ENCODE measurements around the gene LRRC37A. TPM values are rescaled to one million over a fixed set of nuclear protein-coding genes. Genes with fewer than 3 reads are reported as not detected.
"Not testable (repeated sequence)": the region's sequence is repeated elsewhere in the genome, so short reads cannot be mapped to it uniquely, and the experiment has no call there.

The LRRC37A gene
- total RNA-seq, 1 experiment from 2014 or later: 2.9 TPM

DNA sequence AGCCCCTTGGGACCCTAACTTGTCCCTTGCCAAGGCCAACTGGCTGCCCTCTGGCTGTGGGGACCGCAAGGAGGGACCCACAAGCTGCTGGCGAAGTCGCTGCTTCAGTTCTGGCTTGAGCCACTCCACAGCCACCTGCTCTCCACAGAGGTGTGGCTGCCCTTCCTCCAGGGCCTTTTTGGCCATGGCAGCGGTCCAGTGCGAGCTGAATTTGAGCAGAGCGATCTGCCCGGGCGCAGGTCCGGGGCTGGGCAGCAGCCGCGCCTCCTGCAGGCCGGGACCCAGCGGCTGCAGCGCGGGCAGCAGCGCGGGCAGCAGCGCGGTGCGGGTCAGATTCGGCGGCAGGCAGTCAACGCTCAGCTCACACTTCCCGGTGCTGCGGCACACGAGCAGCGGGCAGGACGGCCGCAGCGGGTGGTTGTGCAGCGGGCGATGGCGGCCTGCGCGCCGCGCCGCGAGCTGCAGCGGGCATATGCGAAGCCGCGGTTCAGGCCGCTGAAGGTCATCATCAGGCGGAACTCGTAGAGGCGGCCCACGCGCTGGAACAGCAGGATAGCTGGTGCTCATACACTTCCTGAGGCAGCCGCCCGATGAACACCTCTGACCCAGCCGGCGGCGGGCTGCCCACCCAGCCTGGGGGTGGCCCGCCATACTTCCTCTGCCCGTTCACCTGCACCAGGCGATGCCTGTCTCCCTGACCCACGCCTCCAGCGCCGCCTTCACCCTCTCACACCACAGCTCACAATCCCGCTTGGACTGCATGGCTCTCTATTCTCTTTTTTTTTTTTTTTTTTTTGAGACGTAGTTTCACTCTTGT is 34.9 kb upstream of the LRRC37A start:
- peak overlapping the region; percentile 77 for H3K4me3 Mint-ChIP-seq (ENCODE audit: unreplicated experiment)
- H3K4me1 Mint-ChIP-seq (ENCODE audit: low read depth, unreplicated experiment); POLR2A ChIA-PET; H3K27me3 ChIP-seq (replicated peaks; ENCODE audit: control insufficient read depth, insufficient read depth, low read length); H3K36me3 ChIP-seq (ENCODE audit: control insufficient read depth, insufficient read depth, low read length); H3K27me3 Mint-ChIP-seq (ENCODE audit: insufficient read depth, unreplicated experiment); H3K4me1 ChIP-seq; H3K9me3 Mint-ChIP-seq (ENCODE audit: unreplicated experiment); H3K9me3 ChIP-seq; H3K36me3 Mint-ChIP-seq (ENCODE audit: insufficient read depth, unreplicated experiment); BruUV-seq (replicated peaks): not testable (repeated sequence)
- CTCF ChIA-PET: interaction anchor here (0.7 to 1.5 kb wide), 3 partner anchors 58 to 674 kb away, joined by 3 to 7 read pairs (median 6); partner anchors contain the start of gene KANSL1
- DNase-seq: peak in 1 of 2 experiments; percentile 53
- peak overlapping the region; percentile 26 for H3K27ac Mint-ChIP-seq (ENCODE audit: unreplicated experiment)
- peak overlapping the region; percentile 32 for H3K4me3 ChIP-seq (ENCODE audit: low read depth, low read length)
- intact Hi-C loops (cut with micrococcal nuclease; ENCODE audit: unreplicated experiment): loop anchor here (5.0 to 10.0 kb wide), 2 partner anchors 255 to 673 kb away; no protein-coding TSS in a partner anchor
- TF ChIP-seq CTCF (IDR thresholded peaks at IDR 0.05; ENCODE audit: insufficient read depth in 1 of 2, low read depth in 1 of 2, low read length in 1 of 2, severe bottlenecking in 1 of 2, unreplicated experiment in 1 of 2): peak in 1 of 2 experiments; percentile 9

- Mint-ChIP-seq H3K9me3 (ENCODE audit: unreplicated experiment) (no peaks in the 10 kb centered on the region), H3K4me3 (ENCODE audit: unreplicated experiment) (no peak overlapping the region), H3K27ac (ENCODE audit: unreplicated experiment) (no peak overlapping the region), H3K27me3 (ENCODE audit: insufficient read depth, unreplicated experiment) (no peaks in the 10 kb centered on the region), H3K36me3 (ENCODE audit: insufficient read depth, unreplicated experiment) (no peaks in the 10 kb centered on the region), H3K4me1 (ENCODE audit: low read depth, unreplicated experiment) (peaks cover 14% of the 10 kb centered on the region)
- Histone ChIP-seq H3K4me1 (peaks cover 13% of the 10 kb centered on the region), H3K27me3 (replicated peaks; ENCODE audit: control insufficient read depth, insufficient read depth, low read length) (no peaks in the 10 kb centered on the region), H3K9me3 (no peaks in the 10 kb centered on the region), H3K36me3 (ENCODE audit: control insufficient read depth, insufficient read depth, low read length) (no peaks in the 10 kb centered on the region), H3K4me3 (ENCODE audit: low read depth, low read length) (no peak overlapping the region)
- POLR2A ChIA-PET: no interaction called here
- TF ChIP-seq CTCF (IDR thresholded peaks at IDR 0.05; ENCODE audit: insufficient read depth in 1 of 2, low read depth in 1 of 2, low read length in 1 of 2, severe bottlenecking in 1 of 2, unreplicated experiment in 1 of 2): no peak
- intact Hi-C loops (cut with micrococcal nuclease; ENCODE audit: unreplicated experiment): loop anchor here (5.0 to 10.0 kb wide), 2 partner anchors 257 to 675 kb away; no protein-coding TSS in a partner anchor
- no peak for DNase-seq
- CTCF ChIA-PET: no interaction called here
- BruUV-seq (replicated peaks): no TSS peak
These were observed 32.7 kb upstream of the LRRC37A start for GRCh38 chr17:46262271-46262670.

DNA sequence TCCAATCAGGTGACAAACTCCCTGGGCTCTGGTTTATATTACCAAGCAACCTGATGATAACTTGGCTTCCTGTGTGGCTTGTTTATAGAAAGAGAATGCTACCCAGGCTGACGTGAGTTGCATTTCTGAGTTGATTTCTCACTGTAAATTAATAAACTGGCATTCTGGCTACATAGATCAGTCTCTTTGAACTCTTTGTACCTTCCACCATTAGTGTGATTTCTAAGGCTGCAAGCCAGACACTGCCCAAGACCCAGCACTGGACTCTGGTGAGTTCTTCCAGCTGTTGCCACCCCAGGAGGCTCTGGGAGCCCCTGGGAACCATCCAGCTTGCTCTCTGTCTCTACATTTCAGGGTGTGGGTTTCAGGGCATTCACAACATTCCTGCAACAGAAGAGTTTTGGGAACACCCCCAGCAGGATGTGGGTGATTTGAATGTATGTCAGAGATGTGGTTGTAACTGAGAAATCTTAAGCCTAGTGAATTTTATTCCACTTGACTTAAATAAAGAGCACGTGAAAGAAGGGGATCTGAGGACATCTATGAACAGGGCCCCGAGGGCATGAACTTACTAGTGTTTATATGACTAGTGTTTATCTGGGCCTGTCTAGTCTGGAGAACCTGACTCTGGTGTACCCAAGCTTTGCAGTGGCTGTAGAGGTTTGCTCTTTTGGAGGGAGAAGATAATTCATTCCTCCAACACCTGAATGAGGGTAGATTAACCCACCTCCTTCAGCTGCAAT is 30.3 kb upstream of the LRRC37A start:
- ChIA-PET CTCF (no interaction called here), POLR2A (interaction anchor here (0.6 kb wide), 1 partner anchor 680 kb away, joined by 6 read pairs; no protein-coding TSS in a partner anchor)
- Mint-ChIP-seq H3K27ac (ENCODE audit: unreplicated experiment) (no peak overlapping the region), H3K27me3 (ENCODE audit: insufficient read depth, unreplicated experiment) (no peaks in the 10 kb centered on the region), H3K9me3 (ENCODE audit: unreplicated experiment) (no peaks in the 10 kb centered on the region), H3K4me3 (ENCODE audit: unreplicated experiment) (no peak overlapping the region), H3K4me1 (ENCODE audit: low read depth, unreplicated experiment) (peaks cover 23% of the 10 kb centered on the region), H3K36me3 (ENCODE audit: insufficient read depth, unreplicated experiment) (no peaks in the 10 kb centered on the region)
- intact Hi-C loops (cut with micrococcal nuclease; ENCODE audit: unreplicated experiment): loop anchor here (5.0 to 10.0 kb wide), 2 partner anchors 260 to 677 kb away; no protein-coding TSS in a partner anchor
- BruUV-seq (replicated peaks): no TSS peak
- DNase-seq: peak in 1 of 2 experiments; percentile 24
- Histone ChIP-seq H3K9me3 (no peaks in the 10 kb centered on the region), H3K4me3 (ENCODE audit: low read depth, low read length) (no peak overlapping the region), H3K36me3 (ENCODE audit: control insufficient read depth, insufficient read depth, low read length) (no peaks in the 10 kb centered on the region), H3K27me3 (replicated peaks; ENCODE audit: control insufficient read depth, insufficient read depth, low read length) (no peaks in the 10 kb centered on the region), H3K4me1 (peaks cover 14% of the 10 kb centered on the region)
- no peak for TF ChIP-seq CTCF (IDR thresholded peaks at IDR 0.05; ENCODE audit: insufficient read depth in 1 of 2, low read depth in 1 of 2, low read length in 1 of 2, severe bottlenecking in 1 of 2, unreplicated experiment in 1 of 2)

DNA sequence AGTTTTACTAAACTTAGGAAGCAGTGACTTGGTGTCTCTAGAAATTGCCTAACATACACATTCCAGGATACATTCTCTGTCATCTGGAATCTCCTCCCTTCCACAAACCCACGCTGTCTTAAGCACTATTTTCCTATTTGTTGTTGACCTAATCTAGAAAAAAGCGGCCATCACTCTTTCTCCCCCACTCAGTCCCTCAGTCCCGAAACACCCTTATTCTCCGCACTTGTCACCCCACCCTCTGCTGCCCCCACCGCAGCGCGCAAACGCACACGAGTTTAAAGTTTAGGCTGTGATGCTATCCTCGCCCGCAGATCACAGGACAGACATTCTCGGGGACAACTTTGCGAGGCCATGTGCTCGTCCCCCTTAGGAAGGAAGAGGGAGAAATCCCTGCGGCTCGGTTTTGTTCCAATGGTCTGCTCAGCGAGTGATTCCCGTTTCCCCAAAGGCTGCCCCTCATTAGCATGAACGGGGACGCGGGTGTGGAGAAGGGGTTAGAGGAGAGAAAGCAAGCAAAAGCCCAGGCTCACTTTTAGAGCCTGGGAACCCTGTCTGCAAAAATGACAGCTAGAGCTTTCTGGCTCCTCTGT is 28.8 kb upstream of the LRRC37A start:
- TSS peak; percentile 81 for BruUV-seq (replicated peaks)
- Mint-ChIP-seq H3K4me1 (ENCODE audit: low read depth, unreplicated experiment) (peaks cover 29% of the 10 kb centered on the region), H3K4me3 (ENCODE audit: unreplicated experiment) (peak overlapping the region; percentile 75), H3K27ac (ENCODE audit: unreplicated experiment) (peak overlapping the region; percentile 25)
- H3K4me1 ChIP-seq: peaks cover 18% of the 10 kb centered on the region
- H3K9me3 Mint-ChIP-seq (ENCODE audit: unreplicated experiment); H3K27me3 Mint-ChIP-seq (ENCODE audit: insufficient read depth, unreplicated experiment); H3K36me3 ChIP-seq (ENCODE audit: control insufficient read depth, insufficient read depth, low read length); H3K9me3 ChIP-seq; H3K27me3 ChIP-seq (replicated peaks; ENCODE audit: control insufficient read depth, insufficient read depth, low read length); H3K36me3 Mint-ChIP-seq (ENCODE audit: insufficient read depth, unreplicated experiment); POLR2A ChIA-PET; DNase-seq: not testable (repeated sequence)
- intact Hi-C loops (cut with micrococcal nuclease; ENCODE audit: unreplicated experiment): loop anchor here (10.0 kb wide), 1 partner anchor 261 kb away; no protein-coding TSS in a partner anchor
- CTCF ChIA-PET: interaction anchor here (0.5 to 2.8 kb wide), 3 partner anchors 21 to 275 kb away, joined by 5 to 7 read pairs (median 5); partner anchors contain the start of gene KANSL1
- peak overlapping the region; percentile 47 for H3K4me3 ChIP-seq (ENCODE audit: low read depth, low read length)
